A549 treated with dexamethasone at 1 μM for 4 hours (cell line): ENCODE measurements around the gene HIRIP3. TPM values are rescaled to one million over a fixed set of nuclear protein-coding genes. Genes with fewer than 3 reads are reported as not detected.

ENCODE experiments used
- total RNA-seq: library from RNA; stranded (reverse); fragments of 200-300 nt; extraction: Qiagen RNA extraction; gene quantifications from 5 replicates; pipeline ENCODE4 v1.2.3, GENCODE V29; 2022

HIRIP3 gene, protein sequence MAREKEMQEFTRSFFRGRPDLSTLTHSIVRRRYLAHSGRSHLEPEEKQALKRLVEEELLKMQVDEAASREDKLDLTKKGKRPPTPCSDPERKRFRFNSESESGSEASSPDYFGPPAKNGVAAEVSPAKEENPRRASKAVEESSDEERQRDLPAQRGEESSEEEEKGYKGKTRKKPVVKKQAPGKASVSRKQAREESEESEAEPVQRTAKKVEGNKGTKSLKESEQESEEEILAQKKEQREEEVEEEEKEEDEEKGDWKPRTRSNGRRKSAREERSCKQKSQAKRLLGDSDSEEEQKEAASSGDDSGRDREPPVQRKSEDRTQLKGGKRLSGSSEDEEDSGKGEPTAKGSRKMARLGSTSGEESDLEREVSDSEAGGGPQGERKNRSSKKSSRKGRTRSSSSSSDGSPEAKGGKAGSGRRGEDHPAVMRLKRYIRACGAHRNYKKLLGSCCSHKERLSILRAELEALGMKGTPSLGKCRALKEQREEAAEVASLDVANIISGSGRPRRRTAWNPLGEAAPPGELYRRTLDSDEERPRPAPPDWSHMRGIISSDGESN
- total RNA-seq, result 14.7 to 16.6 TPM (median 15.4 TPM) in 5 replicates

DNA sequence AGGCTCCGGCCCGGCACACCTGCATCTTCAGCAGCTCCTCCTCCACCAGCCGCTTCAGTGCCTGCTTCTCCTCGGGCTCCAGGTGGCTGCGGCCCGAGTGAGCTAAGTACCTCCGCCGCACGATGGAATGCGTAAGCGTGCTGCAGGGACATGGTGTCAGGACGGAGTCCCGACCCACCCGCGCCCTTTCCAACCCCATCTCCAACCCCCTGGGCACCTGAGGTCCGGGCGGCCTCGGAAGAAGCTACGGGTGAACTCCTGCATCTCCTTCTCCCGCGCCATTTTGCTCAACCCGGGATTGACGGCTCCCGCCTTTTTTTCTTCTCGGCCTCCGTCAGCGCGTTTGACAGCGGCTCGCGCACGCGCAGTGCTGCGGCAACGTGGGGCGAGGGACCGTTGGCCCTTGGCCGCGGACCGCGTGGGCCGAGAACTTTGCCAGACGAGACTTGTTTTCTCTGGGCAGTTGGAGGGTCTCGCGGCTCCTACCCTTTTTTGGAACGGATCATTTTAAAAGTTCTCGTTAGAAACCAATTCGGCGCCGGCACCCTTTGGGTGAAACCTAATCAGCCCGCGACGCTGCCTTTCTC, at the start of gene HIRIP3:
HIRIP3 (minus strand) TSS at position 294 of the 587 bp plus-strand sequence; CDS start at position 282, 12 bp downstream.

DNA sequence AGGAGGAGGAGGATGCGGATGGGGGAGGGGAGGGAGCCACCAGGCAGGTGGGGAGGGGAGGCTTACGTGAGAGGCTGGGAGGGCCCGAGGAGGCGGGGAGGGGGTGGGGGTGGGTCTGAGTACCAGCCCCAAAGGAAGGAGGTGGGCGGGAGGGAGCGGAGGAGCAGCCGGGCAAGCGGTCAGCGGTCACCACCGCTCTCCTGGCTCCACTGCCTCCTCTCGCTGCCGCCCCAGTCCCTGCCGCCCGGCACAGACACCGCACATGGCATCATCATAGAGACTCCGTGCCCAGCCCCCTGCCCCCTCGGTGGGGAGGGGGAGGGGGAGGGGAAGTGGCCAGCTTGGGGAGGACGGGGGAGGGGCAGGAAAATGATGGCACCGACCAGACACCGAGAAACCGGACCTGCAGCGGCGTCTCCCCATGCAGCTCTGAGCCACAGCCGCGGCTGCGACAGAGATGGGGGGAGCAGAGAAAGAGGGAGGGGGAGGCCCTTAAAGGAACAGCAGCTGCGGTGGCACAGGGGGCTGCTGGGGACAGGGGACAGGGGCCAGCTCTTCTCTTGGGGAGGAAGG, 35.5 kb upstream of the HIRIP3 start, which contains the start of gene TLCD3B:
TLCD3B (minus strand) TSS at position 431 of the 573 bp plus-strand sequence. CDS start 744 bp downstream, outside the sequence.

DNA sequence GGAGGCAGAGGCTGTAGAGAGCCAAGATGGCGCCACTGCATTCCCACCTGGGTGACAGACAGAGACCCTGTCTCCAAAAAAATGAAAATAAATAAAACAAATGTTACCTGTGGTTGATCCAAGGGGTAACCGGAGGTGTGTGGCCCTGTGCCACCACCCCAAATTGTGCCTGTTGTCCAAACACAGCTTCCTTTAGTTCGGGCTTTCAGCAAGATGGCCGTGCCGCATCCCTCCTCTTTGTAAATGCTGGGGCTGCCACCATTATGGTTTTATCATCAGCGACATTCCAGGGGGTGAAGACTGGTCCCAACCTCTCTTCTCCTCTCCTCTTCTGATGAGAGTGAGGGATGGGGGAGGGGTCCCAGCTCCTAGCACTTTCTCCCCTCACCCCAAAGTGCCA, 27.5 kb upstream of the HIRIP3 start, which contains the start of gene C16orf92:
C16orf92 (plus strand) TSS at position 312 of the 400 bp plus-strand sequence. CDS start 143 bp downstream, outside the sequence.

DNA sequence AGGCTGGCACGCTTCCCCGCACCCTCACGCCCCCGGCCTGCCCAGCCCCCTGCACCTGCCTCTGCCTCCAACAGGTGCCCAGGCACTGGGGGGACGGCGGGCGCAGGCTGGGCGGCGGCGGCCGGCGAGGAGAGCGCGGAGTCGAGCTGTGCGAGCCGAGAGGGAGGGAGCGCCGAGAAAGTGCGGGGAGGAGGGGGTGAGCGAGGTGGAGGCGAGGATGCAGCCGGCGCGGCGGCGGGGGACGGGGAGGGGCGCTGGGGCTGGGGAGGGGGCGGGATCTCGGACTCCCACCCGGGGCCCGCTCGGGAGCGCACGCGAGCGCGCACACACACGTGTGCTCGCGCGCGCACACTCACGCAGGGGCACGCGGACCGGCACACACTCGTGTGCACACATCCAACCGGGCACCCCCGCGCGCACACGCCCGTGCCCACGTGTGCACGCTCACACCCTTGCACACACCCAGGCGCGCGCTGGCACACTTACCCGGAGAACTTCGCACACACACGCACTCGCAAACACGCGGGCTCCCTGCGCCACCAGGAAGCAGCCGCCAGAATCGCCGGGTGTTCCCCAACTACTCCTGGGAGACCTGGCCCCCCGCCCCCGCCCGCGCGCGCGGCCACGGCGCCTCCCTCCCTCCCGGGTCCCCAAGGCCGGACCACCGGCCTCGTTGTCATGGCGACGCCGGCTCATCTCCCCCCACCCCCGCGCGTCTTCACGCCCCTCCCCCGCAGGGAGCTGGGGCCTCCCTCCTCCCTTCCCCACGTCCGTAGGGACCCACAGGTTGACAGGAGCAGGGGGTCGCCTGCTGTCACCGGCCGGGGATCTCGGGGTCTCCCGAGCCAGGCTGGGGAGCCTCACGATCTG, 15.7 kb upstream of the HIRIP3 start, which contains the start of gene DOC2A:
DOC2A (minus strand) TSS at position 184 of the 870 bp plus-strand sequence. CDS start 805 bp downstream, outside the sequence.

DNA sequence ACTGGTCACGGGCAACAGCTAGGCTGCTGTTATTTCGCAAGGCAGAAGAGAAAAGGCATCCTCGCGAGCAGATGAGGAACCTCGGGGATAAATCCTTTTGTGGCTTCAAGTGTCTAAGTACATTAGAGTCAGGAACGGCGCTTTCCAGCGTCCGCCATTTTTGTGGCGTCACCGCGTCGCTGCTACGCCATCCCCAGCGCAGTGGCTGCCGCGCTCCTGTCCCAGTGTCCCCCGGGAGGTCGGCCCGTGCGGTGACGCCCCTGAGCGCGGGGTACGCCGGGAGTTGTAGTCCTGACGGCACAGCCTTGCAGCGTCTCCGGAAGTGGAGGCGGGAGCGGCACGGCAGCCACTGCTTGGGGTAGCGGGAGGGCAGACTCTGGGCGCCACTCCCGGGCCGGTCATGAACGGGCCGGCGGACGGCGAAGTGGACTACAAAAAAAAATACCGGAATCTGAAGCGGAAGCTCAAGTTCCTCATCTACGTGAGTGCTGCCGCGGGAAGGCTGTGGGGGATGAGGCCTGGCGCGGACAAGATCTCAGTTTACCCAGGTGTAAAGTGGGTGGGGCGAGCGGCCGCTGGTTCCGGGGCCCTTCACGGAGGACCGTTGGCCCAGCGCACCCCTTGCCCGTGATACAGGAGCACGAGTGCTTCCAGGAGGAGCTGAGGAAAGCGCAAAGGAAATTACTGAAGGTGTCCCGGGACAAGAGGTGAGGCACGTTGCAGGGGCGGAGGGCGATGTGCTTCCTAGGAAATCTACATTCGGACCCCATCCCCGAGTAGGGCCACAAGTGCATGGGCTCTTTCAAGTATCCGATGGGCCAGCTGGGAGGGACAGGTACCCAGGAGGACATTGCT, 721 bp upstream of the HIRIP3 start, which contains the start of gene INO80E:
INO80E (plus strand) TSS at position 331 of the 855 bp plus-strand sequence; CDS start at position 401, 70 bp downstream.

DNA sequence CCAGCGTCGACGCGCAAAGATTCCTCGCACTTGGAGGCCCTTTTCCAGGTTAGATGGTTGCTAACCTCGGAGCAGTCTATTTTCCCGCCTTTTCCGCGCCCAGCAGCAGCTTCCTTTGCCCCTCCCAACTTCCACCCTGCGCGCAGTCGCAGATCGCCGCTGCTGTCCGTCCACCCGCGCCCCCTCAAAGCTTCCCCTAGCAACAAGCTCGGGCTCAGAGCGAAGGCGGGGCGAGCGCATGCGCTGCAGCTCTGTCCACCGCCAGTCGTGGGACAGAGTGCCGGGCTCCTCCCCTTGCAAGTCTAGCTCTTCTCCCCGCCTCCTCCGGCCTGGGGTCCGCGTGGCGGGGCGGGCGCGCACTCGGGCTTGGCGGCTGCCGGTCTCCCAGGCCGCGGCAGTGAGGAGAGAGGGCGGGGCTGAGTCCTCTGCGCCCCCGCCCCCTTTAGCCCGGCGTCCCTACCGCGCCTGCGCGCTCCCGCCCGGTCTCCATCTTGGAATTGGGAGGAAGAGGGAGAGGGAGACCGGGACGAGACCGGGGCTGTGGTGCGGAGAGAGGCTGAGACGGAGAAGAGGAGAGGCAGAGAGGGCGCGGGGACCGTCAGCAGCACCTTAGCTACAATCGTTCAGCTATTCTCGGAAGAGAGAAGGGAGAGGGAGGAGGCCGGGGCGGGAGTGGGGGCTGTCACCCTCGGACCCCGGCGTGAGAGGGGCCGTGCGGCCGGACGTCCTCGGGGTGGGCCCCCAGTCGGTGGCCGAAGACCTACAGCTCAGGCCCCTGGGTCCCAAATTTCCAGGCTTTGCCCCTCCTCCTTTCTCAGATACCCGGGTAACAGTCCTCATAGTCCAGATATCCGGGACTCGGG, 21.8 kb downstream of the HIRIP3 start, which contains the start of gene TAOK2:
TAOK2 (plus strand) TSS at position 485 of the 863 bp plus-strand sequence. CDS start 3,905 bp downstream, outside the sequence.

DNA sequence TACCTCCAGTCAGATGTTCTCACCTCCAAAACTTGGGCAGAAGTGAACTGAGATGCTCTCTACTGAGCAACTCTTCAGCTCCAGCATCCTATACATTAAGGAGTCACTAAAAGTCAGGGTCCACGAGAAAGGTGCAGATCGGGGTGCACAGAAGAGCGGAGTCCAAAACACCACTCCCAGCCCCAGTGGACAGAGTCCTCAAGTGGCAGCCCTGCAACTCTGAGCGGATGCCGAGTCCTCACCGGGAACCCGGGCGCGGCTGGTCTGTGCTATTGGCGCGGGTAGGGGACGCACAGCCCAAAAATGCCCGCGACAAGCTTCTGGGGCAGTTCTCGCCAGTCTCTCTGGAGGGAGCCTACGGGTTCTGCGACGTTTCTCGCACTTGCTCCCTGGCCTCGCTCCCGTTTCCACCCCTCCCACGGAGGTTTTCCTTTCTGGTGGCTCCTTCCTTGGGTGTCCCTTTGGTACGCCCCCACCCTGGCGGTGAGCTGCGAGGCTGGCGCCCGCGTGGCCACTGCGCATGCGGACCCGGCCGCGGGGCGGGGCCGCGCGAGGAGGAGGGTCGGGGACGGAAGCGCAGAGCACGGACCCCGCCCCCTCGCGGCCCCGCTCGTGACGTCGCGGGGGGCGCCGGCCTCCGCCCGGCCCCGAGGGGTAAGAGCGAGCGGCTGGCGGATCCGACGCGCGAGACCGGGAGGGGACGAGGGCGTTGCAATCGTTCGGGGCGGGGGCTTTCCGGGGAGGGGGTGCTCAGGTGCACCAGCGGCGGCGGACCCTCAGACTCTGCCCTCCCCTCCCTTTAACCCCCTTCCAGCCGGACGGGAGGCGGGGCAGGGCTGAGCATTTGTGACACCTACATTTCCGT, 33.7 kb downstream of the HIRIP3 start, which contains the start of gene TMEM219:
TMEM219 (plus strand) TSS at position 601 of the 865 bp plus-strand sequence. CDS start 1,065 bp downstream, outside the sequence.

Other genes starting within 250 kb of the HIRIP3 start
- not detected in 5 replicates for gene C16orf54, start 249.6 kb downstream of the HIRIP3 start, total RNA-seq
- not detected in 5 replicates for gene ZG16, start 217.4 kb downstream of the HIRIP3 start, total RNA-seq
- gene KIF22, start 204.9 kb downstream of the HIRIP3 start, total RNA-seq, result 71.9 to 84.6 TPM (median 83.7 TPM) in 5 replicates
- gene MAZ, start 189.1 kb downstream of the HIRIP3 start, total RNA-seq, result 141 to 189 TPM (median 187 TPM) in 5 replicates
- 0.26 to 0.40 TPM (median 0.35 TPM) in 5 replicates for gene PRRT2, start 183.4 kb downstream of the HIRIP3 start, total RNA-seq
- 33.9 to 40.8 TPM (median 39.6 TPM) in 5 replicates for gene PAGR1, start 179.5 kb downstream of the HIRIP3 start, total RNA-seq
- 113 to 149 TPM (median 141 TPM) in 5 replicates for gene MVP, start 175.2 kb downstream of the HIRIP3 start, total RNA-seq
- 59.0 to 84.9 TPM (median 82.5 TPM) in 5 replicates for gene CDIPT, start 132.4 kb downstream of the HIRIP3 start, total RNA-seq
- gene SEZ6L2, start 96.1 kb downstream of the HIRIP3 start, total RNA-seq, result 16.1 to 23.9 TPM (median 22.1 TPM) in 5 replicates
- gene ASPHD1, start 95.1 kb downstream of the HIRIP3 start, total RNA-seq, result 15.9 to 21.5 TPM (median 20.0 TPM) in 5 replicates
- gene KCTD13, start 69.4 kb downstream of the HIRIP3 start, total RNA-seq, result 9.1 to 15.4 TPM (median 13.8 TPM) in 5 replicates
- 89.3 to 94.5 TPM (median 91.1 TPM) in 5 replicates for gene TMEM219, start 33.5 kb downstream of the HIRIP3 start, total RNA-seq
- gene TAOK2, start 21.7 kb downstream of the HIRIP3 start, total RNA-seq, result 20.5 to 33.5 TPM (median 31.0 TPM) in 5 replicates
- gene INO80E, start 624 bp upstream of the HIRIP3 start, total RNA-seq, result 112 to 117 TPM (median 114 TPM) in 5 replicates
- gene DOC2A, start 15.4 kb upstream of the HIRIP3 start, total RNA-seq, result 1.5 to 2.4 TPM (median 1.9 TPM) in 5 replicates
- not detected in 5 replicates for gene C16orf92, start 27.6 kb upstream of the HIRIP3 start, total RNA-seq
- 0.14 to 0.31 TPM (median 0.22 TPM) in 5 replicates for gene TLCD3B, start 35.7 kb upstream of the HIRIP3 start, total RNA-seq
- 1,418 to 1,815 TPM (median 1,742 TPM) in 5 replicates for gene ALDOA, start 70.1 kb upstream of the HIRIP3 start, total RNA-seq
- gene PPP4C, start 80.4 kb upstream of the HIRIP3 start, total RNA-seq, result 114 to 146 TPM (median 142 TPM) in 5 replicates
- 0.12 to 0.42 TPM (median 0.29 TPM) in 5 replicates for gene TBX6, start 96.3 kb upstream of the HIRIP3 start, total RNA-seq
- gene YPEL3, start 100.6 kb upstream of the HIRIP3 start, total RNA-seq, result 4.7 to 8.8 TPM (median 7.5 TPM) in 5 replicates
- 1.1 to 1.7 TPM (median 1.2 TPM) in 5 replicates for gene GDPD3, start 117.9 kb upstream of the HIRIP3 start, total RNA-seq
- 34.5 to 37.6 TPM (median 36.5 TPM) in 5 replicates for gene MAPK3, start 127.6 kb upstream of the HIRIP3 start, total RNA-seq
- 2.0 to 3.3 TPM (median 3.0 TPM) in 5 replicates for gene CORO1A, start 188.0 kb upstream of the HIRIP3 start, total RNA-seq
- 145 to 190 TPM (median 152 TPM) in 5 replicates for gene BOLA2B, start 198.0 kb upstream of the HIRIP3 start, total RNA-seq
- gene SLX1A, start 198.3 kb upstream of the HIRIP3 start, total RNA-seq, result 3.4 to 20.4 TPM (median 6.7 TPM) in 5 replicates
- gene SULT1A3, start 203.6 kb upstream of the HIRIP3 start, total RNA-seq, result 3.1 to 8.8 TPM (median 5.6 TPM) in 5 replicates